Ramos (cell line): ENCODE results near the gene SIN3B.
"Not testable (repeated sequence)": the region's sequence is repeated elsewhere in the genome, so short reads cannot be mapped to it uniquely, and the experiment has no call there.

Experiments used
- in situ Hi-C: fragments of 300-500 bp; cut with MboI; formaldehyde crosslinking; loops from one replicate; pipeline ENCODE4 v1.14.3; 2022; ENCODE audit warnings: low sequenced_read_pairs; ENCODE audit not compliant: unreplicated experiment

SIN3B gene, protein sequence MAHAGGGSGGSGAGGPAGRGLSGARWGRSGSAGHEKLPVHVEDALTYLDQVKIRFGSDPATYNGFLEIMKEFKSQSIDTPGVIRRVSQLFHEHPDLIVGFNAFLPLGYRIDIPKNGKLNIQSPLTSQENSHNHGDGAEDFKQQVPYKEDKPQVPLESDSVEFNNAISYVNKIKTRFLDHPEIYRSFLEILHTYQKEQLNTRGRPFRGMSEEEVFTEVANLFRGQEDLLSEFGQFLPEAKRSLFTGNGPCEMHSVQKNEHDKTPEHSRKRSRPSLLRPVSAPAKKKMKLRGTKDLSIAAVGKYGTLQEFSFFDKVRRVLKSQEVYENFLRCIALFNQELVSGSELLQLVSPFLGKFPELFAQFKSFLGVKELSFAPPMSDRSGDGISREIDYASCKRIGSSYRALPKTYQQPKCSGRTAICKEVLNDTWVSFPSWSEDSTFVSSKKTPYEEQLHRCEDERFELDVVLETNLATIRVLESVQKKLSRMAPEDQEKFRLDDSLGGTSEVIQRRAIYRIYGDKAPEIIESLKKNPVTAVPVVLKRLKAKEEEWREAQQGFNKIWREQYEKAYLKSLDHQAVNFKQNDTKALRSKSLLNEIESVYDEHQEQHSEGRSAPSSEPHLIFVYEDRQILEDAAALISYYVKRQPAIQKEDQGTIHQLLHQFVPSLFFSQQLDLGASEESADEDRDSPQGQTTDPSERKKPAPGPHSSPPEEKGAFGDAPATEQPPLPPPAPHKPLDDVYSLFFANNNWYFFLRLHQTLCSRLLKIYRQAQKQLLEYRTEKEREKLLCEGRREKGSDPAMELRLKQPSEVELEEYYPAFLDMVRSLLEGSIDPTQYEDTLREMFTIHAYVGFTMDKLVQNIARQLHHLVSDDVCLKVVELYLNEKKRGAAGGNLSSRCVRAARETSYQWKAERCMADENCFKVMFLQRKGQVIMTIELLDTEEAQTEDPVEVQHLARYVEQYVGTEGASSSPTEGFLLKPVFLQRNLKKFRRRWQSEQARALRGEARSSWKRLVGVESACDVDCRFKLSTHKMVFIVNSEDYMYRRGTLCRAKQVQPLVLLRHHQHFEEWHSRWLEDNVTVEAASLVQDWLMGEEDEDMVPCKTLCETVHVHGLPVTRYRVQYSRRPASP

DNA sequence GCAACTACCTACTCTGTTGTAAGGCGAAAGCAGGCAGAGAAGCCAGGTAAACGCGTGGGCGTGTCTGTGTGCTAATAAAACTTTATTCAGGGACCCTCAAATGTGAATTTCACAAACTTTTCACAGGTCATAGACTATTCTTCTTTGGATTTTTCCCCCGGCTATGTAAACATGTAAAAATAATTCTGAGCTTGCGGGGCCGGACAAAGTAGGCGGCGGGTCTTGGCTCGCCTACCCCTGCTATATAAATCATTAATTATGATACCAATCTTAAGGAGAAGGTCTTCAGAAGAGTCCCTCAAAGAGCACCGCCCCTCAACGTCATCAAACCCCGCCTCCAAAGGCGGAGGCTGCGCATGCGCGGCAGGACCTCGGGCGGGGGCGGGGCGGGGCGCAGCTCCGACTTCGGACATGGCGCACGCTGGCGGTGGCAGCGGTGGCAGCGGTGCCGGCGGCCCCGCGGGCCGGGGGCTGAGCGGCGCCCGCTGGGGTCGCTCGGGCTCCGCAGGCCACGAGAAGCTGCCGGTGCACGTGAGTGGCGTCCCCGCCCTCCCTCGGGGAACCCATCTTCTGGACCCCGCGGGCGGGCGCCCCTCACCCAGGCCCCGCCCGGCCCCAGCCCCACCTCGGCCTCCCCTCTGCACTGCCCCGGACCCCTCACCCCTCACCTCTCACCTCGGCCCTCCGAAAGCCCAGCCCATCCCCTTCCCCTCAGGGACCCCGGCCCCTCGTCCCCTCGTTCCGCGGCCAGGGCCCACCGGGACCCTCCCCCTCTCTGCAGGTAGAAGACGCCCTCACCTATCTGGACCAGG, at the start of gene SIN3B:
TSS of gene SIN3B (plus strand) at position 389 of the 812 bp plus-strand sequence. CDS start at position 412, 23 bp downstream.
- in situ Hi-C loops: no loop called here

- in situ Hi-C loops: no loop called here
Observed at GRCh38 chr19:16779539-16780163, 49.5 kb upstream of the SIN3B start.

GRCh38 chr19:16782719-16783118, 46.5 kb upstream of the SIN3B start:
- in situ Hi-C loops: no loop called here

DNA sequence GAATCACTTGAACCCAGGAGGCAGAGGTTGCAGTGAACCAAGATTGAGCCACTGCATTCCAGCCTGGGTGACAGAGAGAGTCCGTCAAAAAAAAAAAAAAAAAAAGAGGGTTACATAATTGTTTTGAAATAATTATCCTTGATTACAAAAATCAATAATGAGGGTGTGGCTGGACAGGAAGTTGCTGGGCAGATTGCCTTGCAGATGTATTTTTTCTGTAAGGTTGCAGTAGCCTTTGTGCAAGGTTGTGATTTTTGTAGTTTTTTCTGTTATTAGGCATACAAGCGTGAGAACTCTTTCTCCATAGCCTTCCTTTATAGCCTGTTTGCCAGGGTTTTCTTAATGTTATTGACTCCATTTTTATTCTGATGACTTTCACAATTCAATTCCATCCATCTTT, 40.7 kb upstream of the SIN3B start:
- in situ Hi-C loops: no loop called here

GRCh38 chr19:16789238-16789637, 40.0 kb upstream of the SIN3B start:
- in situ Hi-C loops: no loop called here

DNA sequence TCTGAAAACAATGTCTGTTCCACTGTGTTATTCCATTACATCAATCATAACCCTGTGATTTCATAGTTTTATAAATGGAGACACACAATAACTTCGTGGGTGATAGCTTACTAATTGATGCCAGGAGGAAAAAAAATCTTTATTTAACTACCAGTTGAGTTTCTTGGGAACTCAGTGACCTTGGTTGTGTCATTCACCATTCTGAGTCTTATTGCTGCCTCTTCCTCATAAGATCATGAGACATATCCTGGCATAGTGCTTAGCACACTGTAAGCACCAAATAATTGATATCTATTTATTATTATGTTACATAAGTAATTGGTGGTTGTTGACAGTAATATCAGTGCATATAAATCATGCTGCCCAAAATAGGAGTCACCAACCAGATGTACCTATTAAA, 39.1 kb upstream of the SIN3B start:
- in situ Hi-C loops: no loop called here

DNA sequence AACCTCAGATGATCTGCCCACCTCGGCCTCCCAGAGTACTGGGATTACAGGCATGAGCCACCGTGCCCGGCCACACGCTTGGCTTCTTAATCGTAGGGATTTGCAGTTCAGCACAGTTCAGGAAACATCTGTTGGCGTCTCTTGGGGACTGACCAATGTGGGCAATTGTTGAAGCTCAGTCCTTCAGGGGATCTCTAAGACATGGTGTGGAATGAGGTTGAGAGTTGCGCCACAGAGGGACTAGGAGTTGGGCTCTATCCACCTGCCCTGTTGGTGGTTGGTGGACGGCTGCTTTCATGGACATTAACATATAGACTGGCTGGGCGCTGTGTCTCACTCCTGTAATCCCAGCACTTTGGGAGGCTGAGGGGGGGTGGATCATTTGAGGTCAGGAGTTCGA, 37.3 kb upstream of the SIN3B start:
- in situ Hi-C loops: no loop called here

- in situ Hi-C loops: no loop called here
Observed at GRCh38 chr19:16794456-16795441, 34.4 kb upstream of the SIN3B start.

- in situ Hi-C loops: no loop called here
Observed at GRCh38 chr19:16795731-16796130, 33.5 kb upstream of the SIN3B start.

- in situ Hi-C loops: no loop called here
Observed at GRCh38 chr19:16797876-16798275, 31.3 kb upstream of the SIN3B start.

GRCh38 chr19:16798326-16798725, 30.9 kb upstream of the SIN3B start:
- in situ Hi-C loops: not testable (repeated sequence)

- in situ Hi-C loops: no loop called here
Observed at GRCh38 chr19:16799740-16800139, 29.5 kb upstream of the SIN3B start.

GRCh38 chr19:16801600-16802013, 27.6 kb upstream of the SIN3B start:
- in situ Hi-C loops: no loop called here

GRCh38 chr19:16804176-16804575, 25.0 kb upstream of the SIN3B start:
- in situ Hi-C loops: no loop called here

DNA sequence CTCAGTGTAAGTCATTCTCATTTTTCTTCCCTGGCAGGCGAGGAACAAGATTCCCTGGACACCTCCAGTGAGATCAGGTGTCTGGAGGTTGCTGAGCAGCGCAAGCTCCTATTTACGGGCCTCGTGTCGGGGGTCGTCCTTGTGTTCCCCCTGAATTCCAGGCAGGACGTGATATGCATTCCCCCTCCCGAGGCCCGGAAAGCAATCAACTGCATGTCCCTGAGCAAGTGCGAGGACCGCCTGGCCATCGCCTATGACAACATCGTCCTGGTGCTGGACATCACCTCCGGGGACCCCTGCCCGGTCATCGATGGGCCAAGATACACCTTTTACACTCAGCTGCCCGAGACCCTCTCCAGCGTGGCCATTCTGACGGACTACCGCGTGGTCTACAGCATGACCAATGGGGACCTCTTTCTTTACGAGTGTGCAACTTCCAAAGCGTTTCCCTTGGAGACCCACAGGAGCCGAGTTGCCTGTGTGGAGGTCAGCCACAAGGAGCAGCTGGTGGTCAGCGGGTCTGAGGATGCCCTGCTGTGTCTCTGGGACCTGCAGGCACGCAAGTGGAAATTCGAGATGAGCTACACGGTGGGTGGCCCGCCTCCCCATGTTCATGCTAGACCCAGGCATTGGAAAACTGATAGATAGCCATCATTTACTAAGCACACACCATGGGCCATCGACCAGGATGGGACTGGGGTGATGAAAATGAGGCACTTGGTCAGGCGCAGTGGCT, 21.5 kb upstream of the SIN3B start:
- in situ Hi-C loops: no loop called here

GRCh38 chr19:16814526-16815100, 14.6 kb upstream of the SIN3B start:
- in situ Hi-C loops: no loop called here

DNA sequence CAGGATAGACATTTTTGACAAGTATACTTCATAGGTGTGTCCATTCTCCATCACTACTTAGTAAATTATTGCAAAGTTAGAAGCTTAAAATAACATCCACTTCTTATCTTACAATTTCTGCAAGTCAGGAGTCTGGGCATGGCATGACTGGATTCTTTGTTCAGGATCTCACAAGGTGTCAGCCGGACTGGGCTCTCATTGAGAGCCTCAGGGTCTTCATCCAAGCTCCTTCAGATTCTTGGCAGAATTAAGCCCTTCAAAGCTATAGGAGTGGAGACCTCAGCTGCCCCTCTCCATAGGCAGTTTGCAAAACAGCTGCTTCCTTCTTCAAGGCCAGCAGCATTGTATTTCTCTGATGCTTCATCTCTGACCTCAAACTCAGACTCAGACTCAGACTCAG, 9.1 kb upstream of the SIN3B start:
- in situ Hi-C loops: no loop called here
